ENCODE data around the gene TMOD4. TPM values are rescaled to one million over a fixed set of nuclear protein-coding genes. Genes with fewer than 3 reads are reported as not detected.

The TMOD4 gene
- total and polyA plus RNA-seq, 9 of the 15 experiments (the other 6 are each of a cell fraction or from before 2014, with no cell fraction given): 0.18 to 1.8 (median 1.1) TPM; not detected in 1

DNA sequence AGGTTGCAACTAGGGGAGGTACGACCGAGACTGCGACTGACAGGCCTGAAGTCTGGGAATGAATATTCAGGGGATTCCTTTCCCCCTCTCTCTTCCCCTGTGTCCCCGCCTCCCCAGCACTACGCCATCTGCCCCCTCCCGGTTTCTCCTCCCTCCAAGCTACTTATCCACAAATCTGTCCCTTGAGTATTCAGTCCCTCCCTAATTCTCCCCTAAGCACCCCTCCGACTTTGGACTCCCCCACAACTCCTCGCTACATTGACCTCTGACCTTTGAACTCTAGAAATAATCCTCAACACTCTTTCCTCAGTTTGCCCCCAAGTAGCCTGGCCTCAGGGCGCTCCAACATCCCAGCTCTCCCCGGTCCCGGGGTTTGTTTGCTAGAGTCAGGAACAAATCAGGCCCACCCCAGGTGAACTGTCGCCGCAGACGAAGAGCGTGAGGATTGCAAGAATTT, 10.5 kb downstream of the TMOD4 start (continued):
- no peak for TF ChIP-seq RBM25 (IDR thresholded peaks at IDR 0.05; ENCODE audit: low read depth, low read length, severe bottlenecking)
- peak; percentile 81; the same call in 1 of the 2 replicates for TF ChIP-seq HLTF (IDR thresholded peaks at IDR 0.05)
- TF ChIP-seq ZKSCAN1 (IDR thresholded peaks at IDR 0.05; ENCODE audit: low read depth, low read length): no peak
- TF ChIP-seq, protein P1, sequence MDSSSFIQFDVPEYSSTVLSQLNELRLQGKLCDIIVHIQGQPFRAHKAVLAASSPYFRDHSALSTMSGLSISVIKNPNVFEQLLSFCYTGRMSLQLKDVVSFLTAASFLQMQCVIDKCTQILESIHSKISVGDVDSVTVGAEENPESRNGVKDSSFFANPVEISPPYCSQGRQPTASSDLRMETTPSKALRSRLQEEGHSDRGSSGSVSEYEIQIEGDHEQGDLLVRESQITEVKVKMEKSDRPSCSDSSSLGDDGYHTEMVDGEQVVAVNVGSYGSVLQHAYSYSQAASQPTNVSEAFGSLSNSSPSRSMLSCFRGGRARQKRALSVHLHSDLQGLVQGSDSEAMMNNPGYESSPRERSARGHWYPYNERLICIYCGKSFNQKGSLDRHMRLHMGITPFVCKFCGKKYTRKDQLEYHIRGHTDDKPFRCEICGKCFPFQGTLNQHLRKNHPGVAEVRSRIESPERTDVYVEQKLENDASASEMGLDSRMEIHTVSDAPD (CRISPR knock-in tag; IDR thresholded peaks at IDR 0.05): no peak
- TF ChIP-seq MECOM (CRISPR knock-in tag; IDR thresholded peaks at IDR 0.05): 0 out of 2 replicates have a peak, but pooled peaks have one; percentile 18
- TF ChIP-seq TAL1 (IDR thresholded peaks at IDR 0.05): peak; percentile 15; the same call in 1 of the 2 replicates
- peak; percentile 47; the same call in 1 of the 2 replicates for TF ChIP-seq MIER1 (IDR thresholded peaks at IDR 0.05; ENCODE audit: low read depth)
- peak; percentile 25; the same call in 1 of the 2 replicates for TF ChIP-seq NFE2L1 (tag; IDR thresholded peaks at IDR 0.05; ENCODE audit: borderline replicate concordance, low read depth)
- TF ChIP-seq, protein P2, sequence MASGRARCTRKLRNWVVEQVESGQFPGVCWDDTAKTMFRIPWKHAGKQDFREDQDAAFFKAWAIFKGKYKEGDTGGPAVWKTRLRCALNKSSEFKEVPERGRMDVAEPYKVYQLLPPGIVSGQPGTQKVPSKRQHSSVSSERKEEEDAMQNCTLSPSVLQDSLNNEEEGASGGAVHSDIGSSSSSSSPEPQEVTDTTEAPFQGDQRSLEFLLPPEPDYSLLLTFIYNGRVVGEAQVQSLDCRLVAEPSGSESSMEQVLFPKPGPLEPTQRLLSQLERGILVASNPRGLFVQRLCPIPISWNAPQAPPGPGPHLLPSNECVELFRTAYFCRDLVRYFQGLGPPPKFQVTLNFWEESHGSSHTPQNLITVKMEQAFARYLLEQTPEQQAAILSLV (tag; IDR thresholded peaks at IDR 0.05): peak; percentile 36; the same call in 1 of the 2 replicates
- TF ChIP-seq ZBTB7A (IDR thresholded peaks at IDR 0.05; ENCODE audit: borderline replicate concordance, control insufficient read depth, low read depth, low read length): no peak
- TF ChIP-seq NFIX (CRISPR knock-in tag; IDR thresholded peaks at IDR 0.05; ENCODE audit: low read depth): no peak
- TF ChIP-seq TRIM24 (IDR thresholded peaks at IDR 0.05): peak in 1 of 2 experiments; percentile 5; a peak in 1 of 4 replicates
- TF ChIP-seq MTA2 (IDR thresholded peaks at IDR 0.05; ENCODE audit: low read depth): peak; percentile 87
- TF ChIP-seq, protein P3, sequence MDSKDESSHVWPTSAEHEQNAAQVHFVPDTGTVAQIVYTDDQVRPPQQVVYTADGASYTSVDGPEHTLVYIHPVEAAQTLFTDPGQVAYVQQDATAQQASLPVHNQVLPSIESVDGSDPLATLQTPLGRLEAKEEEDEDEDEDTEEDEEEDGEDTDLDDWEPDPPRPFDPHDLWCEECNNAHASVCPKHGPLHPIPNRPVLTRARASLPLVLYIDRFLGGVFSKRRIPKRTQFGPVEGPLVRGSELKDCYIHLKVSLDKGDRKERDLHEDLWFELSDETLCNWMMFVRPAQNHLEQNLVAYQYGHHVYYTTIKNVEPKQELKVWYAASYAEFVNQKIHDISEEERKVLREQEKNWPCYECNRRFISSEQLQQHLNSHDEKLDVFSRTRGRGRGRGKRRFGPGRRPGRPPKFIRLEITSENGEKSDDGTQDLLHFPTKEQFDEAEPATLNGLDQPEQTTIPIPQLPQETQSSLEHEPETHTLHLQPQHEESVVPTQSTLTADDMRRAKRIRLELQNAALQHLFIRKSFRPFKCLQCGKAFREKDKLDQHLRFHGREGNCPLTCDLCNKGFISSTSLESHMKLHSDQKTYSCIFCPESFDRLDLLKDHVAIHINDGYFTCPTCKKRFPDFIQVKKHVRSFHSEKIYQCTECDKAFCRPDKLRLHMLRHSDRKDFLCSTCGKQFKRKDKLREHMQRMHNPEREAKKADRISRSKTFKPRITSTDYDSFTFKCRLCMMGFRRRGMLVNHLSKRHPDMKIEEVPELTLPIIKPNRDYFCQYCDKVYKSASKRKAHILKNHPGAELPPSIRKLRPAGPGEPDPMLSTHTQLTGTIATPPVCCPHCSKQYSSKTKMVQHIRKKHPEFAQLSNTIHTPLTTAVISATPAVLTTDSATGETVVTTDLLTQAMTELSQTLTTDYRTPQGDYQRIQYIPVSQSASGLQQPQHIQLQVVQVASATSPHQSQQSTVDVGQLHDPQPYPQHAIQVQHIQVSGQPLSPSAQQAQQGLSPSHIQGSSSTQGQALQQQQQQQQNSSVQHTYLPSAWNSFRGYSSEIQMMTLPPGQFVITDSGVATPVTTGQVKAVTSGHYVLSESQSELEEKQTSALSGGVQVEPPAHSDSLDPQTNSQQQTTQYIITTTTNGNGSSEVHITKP (IDR thresholded peaks at IDR 0.05; ENCODE audit: partially characterized antibody): peak; percentile 98
- TF ChIP-seq, protein P4, sequence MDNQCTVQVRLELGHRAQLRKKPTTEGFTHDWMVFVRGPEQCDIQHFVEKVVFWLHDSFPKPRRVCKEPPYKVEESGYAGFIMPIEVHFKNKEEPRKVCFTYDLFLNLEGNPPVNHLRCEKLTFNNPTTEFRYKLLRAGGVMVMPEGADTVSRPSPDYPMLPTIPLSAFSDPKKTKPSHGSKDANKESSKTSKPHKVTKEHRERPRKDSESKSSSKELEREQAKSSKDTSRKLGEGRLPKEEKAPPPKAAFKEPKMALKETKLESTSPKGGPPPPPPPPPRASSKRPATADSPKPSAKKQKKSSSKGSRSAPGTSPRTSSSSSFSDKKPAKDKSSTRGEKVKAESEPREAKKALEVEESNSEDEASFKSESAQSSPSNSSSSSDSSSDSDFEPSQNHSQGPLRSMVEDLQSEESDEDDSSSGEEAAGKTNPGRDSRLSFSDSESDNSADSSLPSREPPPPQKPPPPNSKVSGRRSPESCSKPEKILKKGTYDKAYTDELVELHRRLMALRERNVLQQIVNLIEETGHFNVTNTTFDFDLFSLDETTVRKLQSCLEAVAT (IDR thresholded peaks at IDR 0.05): peak in 1 of 2 experiments; percentile 75; a peak in 1 of 4 replicates
- TF ChIP-seq TAF7 (tag; IDR thresholded peaks at IDR 0.05): peak; percentile 47; the same call in 1 of the 2 replicates
- no peak for TF ChIP-seq SREBF2 (CRISPR knock-in tag; IDR thresholded peaks at IDR 0.05)
- TF ChIP-seq, protein P5, sequence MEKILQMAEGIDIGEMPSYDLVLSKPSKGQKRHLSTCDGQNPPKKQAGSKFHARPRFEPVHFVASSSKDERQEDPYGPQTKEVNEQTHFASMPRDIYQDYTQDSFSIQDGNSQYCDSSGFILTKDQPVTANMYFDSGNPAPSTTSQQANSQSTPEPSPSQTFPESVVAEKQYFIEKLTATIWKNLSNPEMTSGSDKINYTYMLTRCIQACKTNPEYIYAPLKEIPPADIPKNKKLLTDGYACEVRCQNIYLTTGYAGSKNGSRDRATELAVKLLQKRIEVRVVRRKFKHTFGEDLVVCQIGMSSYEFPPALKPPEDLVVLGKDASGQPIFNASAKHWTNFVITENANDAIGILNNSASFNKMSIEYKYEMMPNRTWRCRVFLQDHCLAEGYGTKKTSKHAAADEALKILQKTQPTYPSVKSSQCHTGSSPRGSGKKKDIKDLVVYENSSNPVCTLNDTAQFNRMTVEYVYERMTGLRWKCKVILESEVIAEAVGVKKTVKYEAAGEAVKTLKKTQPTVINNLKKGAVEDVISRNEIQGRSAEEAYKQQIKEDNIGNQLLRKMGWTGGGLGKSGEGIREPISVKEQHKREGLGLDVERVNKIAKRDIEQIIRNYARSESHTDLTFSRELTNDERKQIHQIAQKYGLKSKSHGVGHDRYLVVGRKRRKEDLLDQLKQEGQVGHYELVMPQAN (IDR thresholded peaks at IDR 0.05; ENCODE audit: borderline replicate concordance): peak; percentile 44; the same call in 1 of the 2 replicates
- peak; percentile 32 for TF ChIP-seq POLR2B (IDR thresholded peaks at IDR 0.05; ENCODE audit: low read depth, partially characterized antibody)
- TF ChIP-seq ADNP (tag; IDR thresholded peaks at IDR 0.05): no peak
